K562 treated with DMSO at 1 percent for 24 hours (cell line): ENCODE data around the gene PLA2G2C. TPM values are rescaled to one million over a fixed set of nuclear protein-coding genes. Genes with fewer than 3 reads are reported as not detected.

Source experiments
- total RNA-seq: library from RNA; unstranded; fragments of 300-600 nt; gene quantifications from 2 replicates; pipeline ENCODE4 v1.2.3, GENCODE V29; 2022; ENCODE audit warnings: low read depth; ENCODE audit not compliant: insufficient read depth

PLA2G2C gene, protein sequence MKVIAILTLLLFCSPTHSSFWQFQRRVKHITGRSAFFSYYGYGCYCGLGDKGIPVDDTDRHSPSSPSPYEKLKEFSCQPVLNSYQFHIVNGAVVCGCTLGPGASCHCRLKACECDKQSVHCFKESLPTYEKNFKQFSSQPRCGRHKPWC
- total RNA-seq, result 0.22 TPM in 1 of 2 replicates, not detected in the other

DNA sequence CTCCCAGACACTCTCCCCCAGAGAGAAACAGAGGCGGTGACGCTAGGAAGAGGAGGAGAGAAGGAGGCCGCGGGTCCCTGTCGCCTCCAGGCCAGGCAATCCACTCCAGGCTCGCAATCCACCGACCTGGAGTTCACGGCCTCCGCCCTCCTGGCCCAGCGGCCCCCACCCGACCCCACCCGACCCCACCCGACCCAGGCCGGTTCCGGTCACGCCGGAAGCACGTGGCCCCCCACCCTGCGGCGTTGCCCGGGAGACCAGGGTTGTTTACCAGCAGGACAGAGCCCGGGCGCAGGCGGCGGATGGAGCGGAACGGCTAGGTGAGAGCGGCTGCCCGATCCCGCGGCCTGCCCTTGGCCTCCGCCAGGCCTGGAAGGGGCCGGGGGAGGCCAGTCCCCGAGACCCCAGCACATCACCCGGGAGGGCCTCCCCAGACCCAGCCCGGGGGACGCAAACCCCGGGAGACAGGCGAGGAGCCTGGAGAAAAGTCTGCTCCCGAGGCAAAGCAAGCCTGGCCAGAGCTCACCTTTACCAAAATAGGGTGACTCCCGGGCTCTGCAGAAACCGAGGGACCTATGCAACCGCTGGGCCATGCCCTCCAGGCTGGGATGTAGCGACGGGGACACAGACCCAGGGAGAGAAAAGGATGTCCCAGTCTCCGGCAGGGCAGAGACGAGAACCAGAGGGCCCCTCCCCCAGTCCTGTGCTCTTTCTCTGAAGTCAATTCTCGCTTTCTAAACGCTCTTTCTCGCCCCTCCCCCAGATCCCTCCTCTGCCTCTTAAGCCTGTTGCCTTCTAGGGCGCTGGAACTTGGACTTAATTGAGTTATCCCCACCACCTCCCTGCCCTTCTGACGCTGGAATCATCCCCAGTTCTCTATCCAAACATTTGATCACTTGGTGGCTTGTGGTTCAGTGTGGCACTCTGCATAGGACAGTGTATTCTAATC, at the start of gene PLA2G2C, which contains the start of gene UBXN10:
TSS of gene PLA2G2C (minus strand) at position 685 of the 949 bp plus-strand sequence. CDS start 9,155 bp downstream, outside the sequence.
TSS of gene UBXN10 (plus strand) at position 263 of the 949 bp plus-strand sequence. CDS start 4,466 bp downstream, outside the sequence.

GRCh38 chr1:20138961-20139550, 47.3 kb downstream of the PLA2G2C start, which contains the start of gene PLA2G2F:
Gene PLA2G2F (plus strand): TSS chr1:20139323. CDS start chr1:20139428, 105 bp downstream.

DNA sequence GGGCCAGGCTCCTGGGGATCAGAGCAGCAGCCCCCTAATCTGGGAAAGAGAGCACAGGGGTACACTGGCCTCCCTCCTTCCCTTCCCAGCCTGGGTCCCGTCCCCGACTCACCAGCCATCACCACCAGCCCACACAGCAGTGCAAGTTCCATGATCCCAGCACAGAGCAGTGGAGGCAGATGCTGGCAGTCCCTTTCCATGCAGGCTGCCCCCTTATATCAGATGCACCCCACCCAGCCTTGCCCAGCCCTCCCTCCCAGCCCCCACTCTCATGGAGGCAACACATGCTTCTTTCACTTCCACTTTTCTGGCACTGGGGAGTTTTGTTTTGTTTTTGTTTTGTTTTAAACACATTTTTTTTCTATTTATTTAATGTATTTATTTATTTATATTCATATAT, 67.0 kb downstream of the PLA2G2C start, which contains the start of gene PLA2G2D:
TSS of gene PLA2G2D (minus strand) at position 190 of the 400 bp plus-strand sequence. CDS start at position 152, 38 bp downstream.

Other genes with a start within 250 kb of the PLA2G2C start
- gene PLA2G2A, start 206.9 kb downstream of the PLA2G2C start, total RNA-seq, result not detected in 2 replicates
- gene PLA2G5, start 116.3 kb downstream of the PLA2G2C start, total RNA-seq, result not detected in 2 replicates
- gene PLA2G2D, start 67.0 kb downstream of the PLA2G2C start, total RNA-seq, result 0.13 TPM in 1 of 2 replicates, not detected in the other
- not detected in 2 replicates for gene PLA2G2F, start 47.2 kb downstream of the PLA2G2C start, total RNA-seq
- 8.1 and 9.6 TPM in 2 replicates for gene UBXN10, start 422 bp downstream of the PLA2G2C start, total RNA-seq
- gene VWA5B1, start 104.4 kb upstream of the PLA2G2C start, total RNA-seq, result not detected in 2 replicates